HG03457 (cell line): Measurements from ENCODE around the gene GAGE13.
"Not testable (repeated sequence)": the region's sequence is repeated elsewhere in the genome, so short reads cannot be mapped to it uniquely, and the experiment has no call there.

Source experiments
- ATAC-seq: cut with Tn5 transposase; IDR thresholded peaks from one replicate; pipeline ENCODE4 v1.9.1; 2021; ENCODE audit warnings: moderate number of reproducible peaks; ENCODE audit not compliant: unreplicated experiment

The GAGE13 gene

GRCh38 chrX:49330421-49330820 lies 961 bp upstream of the GAGE13 start:
- ATAC-seq = not testable (repeated sequence)

- not testable (repeated sequence) for ATAC-seq
Observed at GRCh38 chrX:49331841-49332240, 459 bp downstream of the GAGE13 start.

GRCh38 chrX:49341449-49341848 lies 10.1 kb downstream of the GAGE13 start:
- not testable (repeated sequence) for ATAC-seq

- not testable (repeated sequence) for ATAC-seq
Observed at GRCh38 chrX:49344496-49345175, 13.3 kb downstream of the GAGE13 start.

GRCh38 chrX:49345402-49345801 lies 14.0 kb downstream of the GAGE13 start:
- ATAC-seq = not testable (repeated sequence)

GRCh38 chrX:49346150-49346549 lies 14.8 kb downstream of the GAGE13 start:
- not testable (repeated sequence) for ATAC-seq
